ENCODE data around the gene OR9G1. TPM values are rescaled to one million over a fixed set of nuclear protein-coding genes. Genes with fewer than 3 reads are reported as not detected.

The OR9G1 gene
- total RNA-seq, 6 experiments from 2014 or later = not detected

DNA sequence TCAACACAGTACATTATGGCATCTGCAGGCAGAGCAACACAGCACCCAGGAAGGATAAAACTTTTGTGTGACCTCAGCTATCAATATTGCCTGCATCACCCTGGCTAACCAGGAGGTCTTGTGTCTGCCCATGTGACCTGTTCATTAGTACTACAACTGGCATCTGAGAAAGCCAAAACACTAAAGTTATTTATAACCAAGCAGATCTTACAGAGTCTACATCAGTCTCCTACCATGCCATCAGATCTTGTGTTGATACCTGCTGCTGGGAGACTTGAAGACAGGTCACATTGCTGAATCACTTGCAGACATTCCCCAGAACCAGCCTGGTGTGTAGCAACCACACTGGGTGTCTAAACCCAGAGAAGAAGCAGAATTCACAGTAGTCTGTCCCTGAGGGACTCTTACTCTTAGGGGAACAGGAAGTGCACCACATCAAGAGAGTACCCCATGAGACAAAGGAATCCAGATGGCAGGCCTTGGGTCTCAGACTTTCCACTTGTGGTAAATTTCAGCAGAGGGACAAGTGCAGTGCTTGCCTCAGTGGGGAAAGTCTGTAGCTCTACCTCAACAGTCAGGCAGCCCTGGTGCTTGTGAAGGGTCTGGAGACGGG lies 7.0 kb downstream of the OR9G1 start:
- ATAC-seq (no peak), DNase-seq (no peak)
- Histone ChIP-seq H3K9me3 (no peaks in the 10 kb centered on the region), H3K27me3 (no peaks in the 10 kb centered on the region), H3K36me3 (no peaks in the 10 kb centered on the region), H3K4me1 (no peaks in the 10 kb centered on the region), H3K4me3 (no peak overlapping the region), H3K27ac (no peak overlapping the region)
- TF ChIP-seq POLR2A (IDR thresholded peaks at IDR 0.05) = no peak
- TF ChIP-seq, protein P1, sequence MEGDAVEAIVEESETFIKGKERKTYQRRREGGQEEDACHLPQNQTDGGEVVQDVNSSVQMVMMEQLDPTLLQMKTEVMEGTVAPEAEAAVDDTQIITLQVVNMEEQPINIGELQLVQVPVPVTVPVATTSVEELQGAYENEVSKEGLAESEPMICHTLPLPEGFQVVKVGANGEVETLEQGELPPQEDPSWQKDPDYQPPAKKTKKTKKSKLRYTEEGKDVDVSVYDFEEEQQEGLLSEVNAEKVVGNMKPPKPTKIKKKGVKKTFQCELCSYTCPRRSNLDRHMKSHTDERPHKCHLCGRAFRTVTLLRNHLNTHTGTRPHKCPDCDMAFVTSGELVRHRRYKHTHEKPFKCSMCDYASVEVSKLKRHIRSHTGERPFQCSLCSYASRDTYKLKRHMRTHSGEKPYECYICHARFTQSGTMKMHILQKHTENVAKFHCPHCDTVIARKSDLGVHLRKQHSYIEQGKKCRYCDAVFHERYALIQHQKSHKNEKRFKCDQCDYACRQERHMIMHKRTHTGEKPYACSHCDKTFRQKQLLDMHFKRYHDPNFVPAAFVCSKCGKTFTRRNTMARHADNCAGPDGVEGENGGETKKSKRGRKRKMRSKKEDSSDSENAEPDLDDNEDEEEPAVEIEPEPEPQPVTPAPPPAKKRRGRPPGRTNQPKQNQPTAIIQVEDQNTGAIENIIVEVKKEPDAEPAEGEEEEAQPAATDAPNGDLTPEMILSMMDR (IDR thresholded peaks at IDR 0.05) = no peak
- WGBS (ENCODE audit: insufficient coverage, low coverage, low lambda C conversion rate, missing lambda C conversion rate) = 50% methylated on average over 1 of the region's 1 CpG
- intact Hi-C loops (cut with DNase I) = no loop called here

DNA sequence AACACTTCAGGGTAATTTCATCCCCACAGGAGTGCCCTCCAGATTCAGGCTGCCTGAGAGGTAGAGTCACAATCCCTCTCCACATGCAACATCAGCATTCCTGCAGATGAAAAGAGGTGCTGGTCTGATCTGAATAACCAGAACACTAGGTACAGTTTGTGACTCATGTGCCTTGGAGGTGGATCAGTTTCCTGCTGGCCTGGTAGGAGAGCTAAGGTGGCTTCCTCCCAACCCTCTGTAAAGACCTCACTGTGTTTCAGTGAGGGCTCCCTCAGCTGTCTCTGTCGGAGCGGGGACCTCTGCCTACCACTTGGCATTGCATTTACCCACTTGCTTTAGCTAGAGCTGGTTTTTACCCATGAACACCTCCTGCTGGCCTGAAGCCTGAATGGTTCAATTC lies 7.6 kb downstream of the OR9G1 start:
- WGBS (ENCODE audit: insufficient coverage, low coverage, low lambda C conversion rate, missing lambda C conversion rate) = no CpG with 5 or more reads among the region's 2 CpGs
- TF ChIP-seq, protein P1 (IDR thresholded peaks at IDR 0.05) = no peak
- TF ChIP-seq POLR2A (IDR thresholded peaks at IDR 0.05) = no peak
- H3K9me3 ChIP-seq = no peaks in the 10 kb centered on the region
- no peaks in the 10 kb centered on the region for H3K36me3 ChIP-seq
- no peak overlapping the region for H3K4me3 ChIP-seq
- no peaks in the 10 kb centered on the region for H3K27me3 ChIP-seq
- no peak for DNase-seq
- H3K27ac ChIP-seq = no peak overlapping the region
- H3K4me1 ChIP-seq = no peaks in the 10 kb centered on the region
- intact Hi-C loops (cut with DNase I) = no loop called here
- ATAC-seq = no peak

DNA sequence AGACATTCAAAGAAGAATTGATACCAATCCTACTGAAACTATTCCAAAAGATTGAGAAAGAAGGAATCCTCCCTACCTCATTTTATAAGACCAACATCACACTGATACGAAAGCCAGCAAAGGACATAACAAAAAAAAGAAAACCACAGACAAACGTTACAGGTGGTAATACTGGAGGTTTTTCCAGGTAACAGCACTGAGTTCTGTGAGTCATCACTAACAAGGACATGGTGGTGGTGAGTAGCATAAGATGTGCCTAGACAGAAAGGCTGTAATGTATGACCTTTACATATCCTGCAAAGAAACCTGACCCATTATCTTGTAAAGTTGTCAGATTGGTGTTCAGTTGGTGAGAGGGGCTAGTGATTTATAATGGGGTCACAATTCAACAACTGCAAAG lies 15.3 kb downstream of the OR9G1 start:
- ATAC-seq = no peak
- H3K27ac ChIP-seq = no peak overlapping the region
- WGBS (ENCODE audit: insufficient coverage, low coverage, low lambda C conversion rate, missing lambda C conversion rate) = 43% methylated on average over 2 of the region's 2 CpGs
- intact Hi-C loops (cut with DNase I) = no loop called here
- no peaks in the 10 kb centered on the region for H3K36me3 ChIP-seq
- no peak overlapping the region for H3K4me3 ChIP-seq
- TF ChIP-seq, protein P1 (IDR thresholded peaks at IDR 0.05) = no peak
- no peak for TF ChIP-seq POLR2A (IDR thresholded peaks at IDR 0.05)
- H3K9me3 ChIP-seq = no peaks in the 10 kb centered on the region
- H3K27me3 ChIP-seq = no peaks in the 10 kb centered on the region
- no peaks in the 10 kb centered on the region for H3K4me1 ChIP-seq
- no peak for DNase-seq

DNA sequence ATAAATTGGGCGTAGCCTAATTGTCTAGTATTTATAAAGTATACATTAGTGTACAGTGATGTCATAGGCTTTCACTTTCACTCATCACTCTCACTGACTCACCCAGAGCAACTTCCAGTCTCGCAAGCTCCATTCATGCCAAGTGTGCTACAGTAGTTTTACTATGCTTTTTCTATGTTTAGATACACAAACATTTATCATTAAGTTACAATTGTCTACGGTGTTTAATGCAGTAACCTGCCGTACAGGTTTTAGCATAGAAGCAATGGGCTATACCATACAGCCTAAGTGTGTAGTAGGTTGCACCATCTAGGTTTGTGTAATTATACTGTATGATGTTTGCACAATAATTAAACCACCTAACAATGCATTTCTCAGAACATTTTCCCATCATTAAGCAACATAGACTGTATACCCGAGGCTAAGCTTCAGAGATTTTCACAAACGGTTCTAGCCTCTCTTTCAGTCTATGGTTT lies 17.5 kb downstream of the OR9G1 start:
- intact Hi-C loops (cut with DNase I) = no loop called here
- no peaks in the 10 kb centered on the region for H3K9me3 ChIP-seq
- ATAC-seq (no peak), DNase-seq (no peak)
- TF ChIP-seq, protein P1 (IDR thresholded peaks at IDR 0.05) = no peak
- no peaks in the 10 kb centered on the region for H3K36me3 ChIP-seq
- no peak overlapping the region for H3K4me3 ChIP-seq
- H3K4me1 ChIP-seq = no peaks in the 10 kb centered on the region
- no peaks in the 10 kb centered on the region for H3K27me3 ChIP-seq
- WGBS (ENCODE audit: insufficient coverage, low coverage, low lambda C conversion rate, missing lambda C conversion rate) = 55% methylated on average over 6 of the region's 6 CpGs
- H3K27ac ChIP-seq = no peak overlapping the region

DNA sequence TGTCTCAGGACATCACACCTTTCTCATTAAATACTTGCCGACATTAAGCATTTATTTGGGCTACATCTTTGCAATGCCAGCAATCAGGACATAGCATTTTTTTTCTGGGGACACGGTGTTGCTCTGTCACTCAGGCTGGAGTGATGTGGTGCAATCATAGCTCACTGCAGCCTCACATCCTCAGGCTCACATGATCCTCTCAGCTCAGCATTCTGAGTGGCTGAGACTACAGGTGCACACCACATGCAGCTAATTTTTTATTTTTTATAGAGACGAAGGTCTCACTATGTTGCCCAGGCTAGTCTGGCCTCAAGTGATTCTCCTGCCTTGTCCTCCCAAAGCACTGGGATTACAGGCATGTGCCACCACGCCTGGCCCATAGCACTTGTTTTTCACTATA lies 21.6 kb downstream of the OR9G1 start:
- no peaks in the 10 kb centered on the region for H3K9me3 ChIP-seq
- 39% methylated on average over 4 of the region's 4 CpGs for WGBS (ENCODE audit: insufficient coverage, low coverage, low lambda C conversion rate, missing lambda C conversion rate)
- no peak overlapping the region for H3K4me3 ChIP-seq
- H3K27me3 ChIP-seq = no peaks in the 10 kb centered on the region
- intact Hi-C loops (cut with DNase I) = no loop called here
- no peak for ATAC-seq
- TF ChIP-seq, protein P1 (IDR thresholded peaks at IDR 0.05) = no peak
- no peak for TF ChIP-seq POLR2A (IDR thresholded peaks at IDR 0.05)
- H3K36me3 ChIP-seq = no peaks in the 10 kb centered on the region
- no peak overlapping the region for H3K27ac ChIP-seq
- H3K4me1 ChIP-seq = no peaks in the 10 kb centered on the region
- DNase-seq = no peak

Measured in right lobe of liver (tissue), 6 donors.